ENCODE results near the gene ICA1.

ICA1 gene

DNA sequence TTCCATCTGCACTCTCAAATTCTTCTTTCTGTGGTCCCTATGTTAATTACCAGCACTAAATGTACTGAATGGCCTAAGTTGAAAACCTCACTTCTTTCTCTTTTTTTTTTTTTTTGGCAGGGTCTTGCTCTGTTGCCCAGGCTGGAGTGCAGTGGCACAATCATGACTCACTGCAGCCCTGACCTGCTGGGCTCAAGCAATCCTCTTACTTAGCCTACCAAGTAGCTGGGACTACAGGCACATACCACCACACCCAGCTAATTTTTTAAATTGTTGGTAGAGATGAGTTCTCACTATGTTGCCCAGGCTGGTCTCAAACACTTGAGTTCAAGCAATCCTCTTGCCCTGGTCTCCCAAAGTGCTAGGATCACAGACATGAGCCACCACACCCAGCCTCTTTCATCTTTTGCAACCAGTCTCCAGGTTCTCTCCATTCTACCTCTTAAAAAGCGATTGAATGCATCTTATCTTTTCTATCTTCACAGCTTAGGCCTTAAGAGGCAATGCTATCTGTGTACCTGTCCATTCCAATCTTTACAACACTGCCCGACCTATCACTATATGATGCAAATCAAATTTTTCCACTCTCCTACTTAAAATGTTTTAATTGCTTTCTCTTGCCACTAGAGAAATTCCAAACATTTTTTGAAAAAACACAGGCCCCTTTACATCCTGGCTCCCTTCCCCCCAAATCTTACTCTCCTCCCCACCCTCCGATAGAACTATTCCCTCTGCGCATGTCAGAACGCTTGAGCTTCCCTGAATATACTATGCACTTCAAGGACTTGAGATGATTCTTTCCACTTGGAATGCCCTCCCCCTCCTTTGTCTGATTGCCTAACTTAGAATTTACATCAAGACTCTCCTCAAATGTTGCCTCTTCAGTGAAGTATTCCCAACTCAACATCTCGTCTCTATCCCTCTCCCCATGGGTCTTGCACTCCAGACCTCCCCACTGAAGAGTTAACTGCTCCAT lies 6.0 kb downstream of the ICA1 start:
- TF ChIP-seq, protein P1, sequence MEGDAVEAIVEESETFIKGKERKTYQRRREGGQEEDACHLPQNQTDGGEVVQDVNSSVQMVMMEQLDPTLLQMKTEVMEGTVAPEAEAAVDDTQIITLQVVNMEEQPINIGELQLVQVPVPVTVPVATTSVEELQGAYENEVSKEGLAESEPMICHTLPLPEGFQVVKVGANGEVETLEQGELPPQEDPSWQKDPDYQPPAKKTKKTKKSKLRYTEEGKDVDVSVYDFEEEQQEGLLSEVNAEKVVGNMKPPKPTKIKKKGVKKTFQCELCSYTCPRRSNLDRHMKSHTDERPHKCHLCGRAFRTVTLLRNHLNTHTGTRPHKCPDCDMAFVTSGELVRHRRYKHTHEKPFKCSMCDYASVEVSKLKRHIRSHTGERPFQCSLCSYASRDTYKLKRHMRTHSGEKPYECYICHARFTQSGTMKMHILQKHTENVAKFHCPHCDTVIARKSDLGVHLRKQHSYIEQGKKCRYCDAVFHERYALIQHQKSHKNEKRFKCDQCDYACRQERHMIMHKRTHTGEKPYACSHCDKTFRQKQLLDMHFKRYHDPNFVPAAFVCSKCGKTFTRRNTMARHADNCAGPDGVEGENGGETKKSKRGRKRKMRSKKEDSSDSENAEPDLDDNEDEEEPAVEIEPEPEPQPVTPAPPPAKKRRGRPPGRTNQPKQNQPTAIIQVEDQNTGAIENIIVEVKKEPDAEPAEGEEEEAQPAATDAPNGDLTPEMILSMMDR (conservative IDR thresholded peaks at IDR 0.05; ENCODE audit: control insufficient read depth, insufficient read depth, low read depth, low read length), result no peak
- DNase-seq (ENCODE audit: low read depth), result no peak
- H3K4me3 ChIP-seq (ENCODE audit: control insufficient read depth, low read depth, low read length), result no peak overlapping the region

DNA sequence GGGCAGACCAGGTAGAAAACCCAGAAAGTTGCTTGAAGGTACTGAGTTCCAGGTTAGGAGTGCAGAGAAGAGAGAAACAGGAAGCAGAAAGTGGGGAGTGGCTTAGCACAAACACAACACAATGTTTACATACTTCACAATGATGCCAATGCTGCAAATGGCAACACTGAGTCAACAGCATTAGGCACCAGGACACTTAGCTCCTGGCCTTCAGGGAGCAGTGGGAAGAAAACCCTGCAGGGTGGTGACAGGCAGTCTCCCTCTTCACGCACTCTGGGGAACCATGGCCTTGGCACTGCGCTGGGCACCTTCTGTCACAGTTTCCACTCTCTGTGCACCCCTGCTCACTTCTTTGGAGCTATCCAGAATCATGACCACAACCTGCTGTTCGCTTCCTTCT lies 7.3 kb downstream of the ICA1 start:
- no peak for DNase-seq (ENCODE audit: low read depth)
- H3K4me3 ChIP-seq (ENCODE audit: control insufficient read depth, low read depth, low read length), result no peak overlapping the region
- TF ChIP-seq, protein P1 (conservative IDR thresholded peaks at IDR 0.05; ENCODE audit: control insufficient read depth, insufficient read depth, low read depth, low read length), result no peak

- DNase-seq (ENCODE audit: low read depth), result no peak
- H3K4me3 ChIP-seq (ENCODE audit: control insufficient read depth, low read depth, low read length), result no peak overlapping the region
- TF ChIP-seq, protein P1 (conservative IDR thresholded peaks at IDR 0.05; ENCODE audit: control insufficient read depth, insufficient read depth, low read depth, low read length), result no peak
Observed at GRCh38 chr7:8254215-8254614, 7.8 kb downstream of the ICA1 start.

DNA sequence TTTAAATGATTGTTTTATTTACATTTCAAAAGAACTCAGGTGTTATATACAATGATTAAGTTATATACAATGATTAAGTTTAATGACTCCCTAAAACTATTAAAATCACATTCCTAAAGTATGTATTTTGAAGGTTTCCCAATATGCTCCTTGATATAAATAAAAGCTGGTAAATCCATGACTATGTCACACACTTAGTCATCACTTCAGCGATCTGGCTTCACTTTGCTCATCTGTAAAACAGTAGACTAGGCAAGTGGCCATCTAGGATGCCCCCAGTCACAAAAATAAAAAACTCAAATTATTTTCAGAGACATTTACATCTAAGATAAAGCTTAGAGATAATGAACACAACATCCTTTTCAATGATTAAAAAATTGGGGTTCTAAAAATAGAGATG lies 10.8 kb downstream of the ICA1 start:
- TF ChIP-seq, protein P1 (conservative IDR thresholded peaks at IDR 0.05; ENCODE audit: control insufficient read depth, insufficient read depth, low read depth, low read length), result no peak
- H3K4me3 ChIP-seq (ENCODE audit: control insufficient read depth, low read depth, low read length), result no peak overlapping the region
- DNase-seq (ENCODE audit: low read depth), result peak; percentile 21

DNA sequence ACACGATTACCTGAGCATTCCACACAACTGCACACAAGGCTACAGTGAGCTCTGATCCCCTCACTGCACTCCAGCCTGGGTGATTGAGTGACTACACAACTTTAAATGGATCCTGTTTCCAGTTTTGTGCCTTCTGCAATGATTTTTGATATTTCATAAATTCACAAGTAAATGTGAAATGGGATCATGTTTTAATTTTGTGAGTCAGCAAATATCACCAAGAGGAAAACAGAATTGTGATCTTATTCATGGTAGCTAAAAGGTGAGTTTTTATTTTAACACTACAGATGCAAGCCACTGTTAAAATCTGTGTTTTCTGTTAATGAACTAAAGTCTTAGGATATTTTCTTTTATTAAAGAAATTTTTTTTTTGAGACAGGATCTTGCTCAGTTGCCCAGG lies 11.4 kb downstream of the ICA1 start:
- no peak overlapping the region for H3K4me3 ChIP-seq (ENCODE audit: control insufficient read depth, low read depth, low read length)
- TF ChIP-seq, protein P1 (conservative IDR thresholded peaks at IDR 0.05; ENCODE audit: control insufficient read depth, insufficient read depth, low read depth, low read length), result no peak
- no peak for DNase-seq (ENCODE audit: low read depth)

DNA sequence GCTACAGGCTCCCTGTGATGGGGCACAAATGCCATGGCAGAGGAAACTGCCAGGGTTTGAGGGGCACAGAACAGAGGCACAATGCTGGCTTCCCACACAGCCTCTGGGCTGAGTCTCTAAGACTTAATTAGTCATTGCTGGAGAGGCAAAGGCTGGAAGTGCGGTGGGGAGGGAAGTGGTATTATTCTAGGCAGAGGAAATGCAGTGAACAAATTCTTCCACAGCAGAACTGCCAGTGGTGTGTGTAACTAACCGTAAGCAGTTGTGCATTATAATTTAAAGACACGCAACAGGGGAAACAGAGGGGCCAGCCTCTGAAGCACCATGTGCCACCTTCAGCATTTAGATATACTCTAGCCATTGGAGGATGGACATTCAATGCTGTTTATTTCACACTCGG lies 12.8 kb downstream of the ICA1 start:
- no peak overlapping the region for H3K4me3 ChIP-seq (ENCODE audit: control insufficient read depth, low read depth, low read length)
- no peak for DNase-seq (ENCODE audit: low read depth)
- TF ChIP-seq, protein P1 (conservative IDR thresholded peaks at IDR 0.05; ENCODE audit: control insufficient read depth, insufficient read depth, low read depth, low read length), result no peak
